HG03196 (cell line): ENCODE results near the gene ME1.
"Not testable (repeated sequence)": the region's sequence is repeated elsewhere in the genome, so short reads cannot be mapped to it uniquely, and the experiment has no call there.

ENCODE experiments used
- ATAC-seq: cut with Tn5 transposase; IDR thresholded peaks from one replicate; pipeline ENCODE4 v1.9.1; 2021; ENCODE audit not compliant: unreplicated experiment

Gene ME1

DNA sequence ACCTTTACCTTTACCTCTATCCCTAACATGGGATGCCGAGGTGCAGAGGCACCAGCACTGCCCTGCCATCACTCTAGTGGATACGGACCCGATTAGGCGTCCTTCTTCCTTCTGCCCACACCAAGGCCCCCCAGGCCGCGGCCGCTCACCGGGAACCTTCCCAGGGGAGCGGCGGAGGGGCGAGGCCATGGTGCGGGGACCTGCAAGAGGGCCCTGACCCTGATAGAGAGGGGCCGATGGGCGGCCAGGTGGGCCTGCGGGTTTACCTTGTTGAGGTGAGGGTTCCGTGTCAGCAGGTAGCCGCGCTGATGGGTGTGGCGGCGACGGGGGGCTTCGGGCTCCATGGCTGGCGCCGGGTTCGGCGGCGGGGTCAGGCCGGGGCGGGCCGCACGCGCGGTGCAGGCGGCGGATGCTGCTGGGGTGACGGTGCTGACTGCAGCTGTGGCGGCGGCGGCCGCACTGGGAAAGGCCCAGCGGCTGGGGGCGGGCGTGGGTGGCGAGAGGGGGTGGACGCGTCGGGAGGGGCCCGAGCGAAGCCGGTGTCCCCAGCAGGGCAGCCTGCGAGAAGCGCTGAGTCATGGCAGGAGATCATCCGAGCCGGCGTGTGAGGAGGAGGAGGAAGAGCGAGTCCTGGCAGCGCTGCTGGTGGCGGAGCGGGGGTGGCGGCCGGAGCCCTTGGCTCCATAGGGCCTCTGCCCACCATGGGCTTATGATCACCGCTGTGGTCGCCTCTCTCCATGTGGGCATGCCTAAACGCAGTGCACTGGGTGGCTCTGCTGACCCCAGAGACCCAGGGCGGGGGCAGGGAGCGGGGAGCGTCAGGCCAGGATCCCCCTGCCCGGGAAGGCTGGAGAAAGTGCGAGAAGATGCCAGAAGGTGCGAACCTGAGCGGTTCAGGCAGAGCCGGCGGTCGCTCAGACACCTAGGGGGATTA, at the start of gene ME1:
TSS of gene ME1 (minus strand) at position 441 of the 934 bp plus-strand sequence. CDS start at position 344, 97 bp downstream.
- ATAC-seq: peak; percentile 83

DNA sequence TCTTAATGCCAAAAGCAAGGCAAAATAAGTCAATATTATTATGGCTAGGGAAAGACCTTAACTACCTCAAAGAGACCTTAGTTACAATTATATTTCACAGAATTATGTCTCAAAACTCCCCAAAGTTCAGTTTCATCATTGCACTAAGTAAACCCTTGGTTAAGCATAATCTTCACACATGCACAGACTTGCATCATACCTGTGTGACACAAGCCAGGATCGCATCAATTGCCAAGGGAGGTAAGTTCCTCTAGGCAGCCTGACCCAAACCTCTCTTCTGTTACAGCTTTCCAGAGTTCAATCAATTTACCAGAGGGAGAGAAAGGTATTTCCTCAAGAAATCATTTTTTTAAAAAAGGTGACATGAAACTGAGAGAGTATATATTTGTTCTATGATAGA, 49.6 kb upstream of the ME1 start:
- no peak for ATAC-seq

DNA sequence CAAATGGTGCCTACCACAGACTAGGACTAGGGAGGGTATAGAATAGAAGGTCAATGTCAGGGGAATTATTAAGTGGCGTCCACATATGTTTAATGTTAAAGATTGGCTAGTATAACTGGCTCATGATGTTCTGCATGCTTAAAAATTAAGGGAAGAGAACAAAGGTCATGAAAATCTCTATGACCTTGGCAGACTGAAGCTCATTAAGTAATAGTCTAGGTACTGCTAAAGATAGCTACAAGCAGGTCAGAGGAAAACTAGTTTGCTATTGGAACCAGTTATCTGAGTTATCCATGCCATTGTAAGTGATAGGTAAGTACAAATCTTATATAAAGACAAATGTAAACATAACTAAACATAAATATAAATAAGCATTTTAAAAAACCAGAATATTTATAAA, 48.5 kb upstream of the ME1 start:
- no peak for ATAC-seq

DNA sequence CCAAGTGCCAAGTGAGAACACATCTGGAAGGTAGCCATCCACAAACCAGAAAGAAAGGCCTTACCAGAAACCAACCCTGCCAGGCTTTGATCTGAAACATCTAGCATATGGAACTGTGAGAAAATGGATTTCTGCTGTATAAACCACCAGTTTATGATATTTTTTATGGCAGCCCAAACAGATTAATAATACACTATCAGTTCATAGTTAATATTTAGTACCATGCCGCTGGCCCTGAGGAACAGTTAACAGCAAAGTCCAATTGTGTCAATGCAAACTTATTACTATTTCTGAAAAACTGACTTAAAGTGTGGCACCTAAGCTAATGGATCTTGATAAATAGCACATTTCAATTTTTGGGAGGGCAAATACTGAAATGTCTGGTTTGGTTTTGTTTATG, 46.1 kb upstream of the ME1 start:
- no peak for ATAC-seq

DNA sequence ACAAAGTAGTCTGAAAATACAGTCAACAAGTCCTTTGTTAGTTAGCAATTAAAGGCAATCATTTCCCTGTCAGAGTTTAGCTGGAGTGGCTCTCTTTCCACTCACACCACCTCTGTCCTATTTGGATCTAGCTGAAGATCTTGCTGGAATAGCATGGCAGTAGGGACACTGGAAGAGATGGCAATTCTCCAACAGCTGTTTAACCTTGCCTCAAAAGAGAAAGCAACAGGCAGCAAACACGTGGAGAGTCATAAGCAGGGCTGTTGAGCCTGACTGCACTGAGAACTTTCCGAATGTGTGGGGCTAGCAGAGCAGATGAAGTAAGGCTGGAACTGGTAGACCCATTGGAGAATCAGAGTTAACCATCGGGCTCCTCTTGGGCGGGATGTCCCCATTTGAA, 43.5 kb upstream of the ME1 start:
- ATAC-seq: no peak

DNA sequence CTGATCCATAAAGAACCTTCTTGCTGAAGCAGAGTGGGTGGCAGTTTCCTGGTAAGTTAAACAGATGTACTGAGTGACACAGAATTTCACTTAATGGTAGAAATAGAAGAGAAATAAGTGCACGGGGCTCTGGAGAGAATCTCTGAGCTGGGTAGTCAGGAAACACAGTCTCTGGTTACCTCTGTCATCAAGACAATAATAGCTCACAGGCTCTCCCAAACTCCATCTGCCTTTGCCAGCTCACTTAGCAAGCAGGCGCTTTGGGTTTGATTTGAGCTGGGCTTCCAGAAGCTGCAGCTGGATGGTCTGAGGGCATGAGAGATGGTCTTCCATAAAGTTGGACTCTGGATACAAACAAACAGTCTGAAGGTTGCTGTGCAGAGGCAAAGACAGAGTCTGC, 41.9 kb upstream of the ME1 start:
- ATAC-seq: no peak

DNA sequence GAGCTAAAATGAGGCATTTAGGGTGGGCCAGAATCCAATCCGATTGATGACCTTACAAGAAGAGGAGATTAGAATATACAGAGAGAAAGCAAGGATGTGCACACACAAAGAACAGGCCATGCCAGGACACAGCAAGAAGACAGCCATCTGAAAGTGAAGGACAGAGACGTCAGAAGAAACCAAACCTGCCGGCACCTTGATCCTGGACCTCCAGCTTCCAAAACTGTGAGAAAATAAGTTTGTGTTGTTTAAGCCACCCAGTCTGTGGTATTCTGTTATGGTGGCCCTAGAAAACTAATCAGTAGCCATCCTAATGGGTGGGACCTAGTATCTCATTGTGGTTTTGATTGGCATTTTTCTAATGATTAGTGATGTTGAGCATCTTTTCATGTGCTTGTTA, 39.7 kb upstream of the ME1 start:
- ATAC-seq: no peak

DNA sequence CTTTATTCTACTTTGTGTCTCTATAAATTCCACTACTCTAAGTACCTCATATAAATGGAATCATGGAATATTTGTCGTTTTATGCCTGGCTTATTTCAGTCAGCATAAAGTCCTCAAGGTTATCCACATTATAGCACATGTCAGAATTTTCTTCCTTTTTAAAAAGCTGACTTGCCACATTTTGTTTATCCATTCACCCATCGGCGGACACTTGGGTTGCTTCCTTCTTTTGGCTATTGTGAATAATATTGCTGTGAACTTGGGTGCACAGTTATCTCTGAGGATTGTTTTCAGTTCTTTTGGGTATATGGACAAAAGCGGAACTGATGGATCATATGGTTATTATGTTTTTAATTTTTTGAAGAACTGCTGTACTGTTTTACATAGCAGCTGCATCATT, 39.1 kb upstream of the ME1 start:
- ATAC-seq: no peak

DNA sequence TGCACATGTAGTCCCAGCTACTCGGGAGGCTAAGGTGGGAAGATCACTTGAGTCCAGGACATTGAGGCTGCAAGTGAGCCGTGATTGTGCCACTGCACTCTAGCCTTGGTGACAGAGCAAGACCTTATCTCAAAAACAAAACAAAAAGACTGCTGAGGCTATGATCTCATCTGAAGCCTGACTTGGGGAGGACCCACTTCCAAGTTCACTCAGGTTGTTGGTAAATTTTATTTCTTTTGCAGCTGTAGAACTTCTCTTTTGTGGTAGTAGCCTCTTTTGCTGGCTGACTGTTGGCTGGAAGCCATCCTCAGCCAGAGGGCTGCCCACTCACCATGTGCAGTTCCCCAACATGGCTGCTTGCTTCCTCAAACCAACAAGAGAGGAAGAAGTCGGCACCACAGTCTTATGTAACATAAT, 36.8 kb upstream of the ME1 start:
- no peak for ATAC-seq

DNA sequence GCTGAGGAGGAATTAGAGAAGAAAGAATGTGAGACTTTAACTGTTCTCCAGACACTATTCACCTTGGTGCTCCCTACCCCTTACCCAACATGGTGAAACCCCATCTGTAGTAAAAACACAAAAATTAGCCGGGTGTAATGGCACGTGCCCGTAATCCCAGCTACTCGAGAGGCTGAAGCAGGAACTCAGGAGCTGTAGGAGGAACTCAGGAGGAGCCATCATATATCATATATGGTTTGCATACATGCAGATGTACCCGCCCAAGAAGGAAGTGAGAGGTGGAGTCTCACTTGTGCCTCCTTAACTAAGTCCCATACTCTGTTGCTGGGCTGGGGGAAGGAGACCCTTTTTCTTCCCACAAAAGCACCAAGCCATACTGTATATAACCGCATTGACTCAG, 35.5 kb upstream of the ME1 start:
- ATAC-seq: no peak

DNA sequence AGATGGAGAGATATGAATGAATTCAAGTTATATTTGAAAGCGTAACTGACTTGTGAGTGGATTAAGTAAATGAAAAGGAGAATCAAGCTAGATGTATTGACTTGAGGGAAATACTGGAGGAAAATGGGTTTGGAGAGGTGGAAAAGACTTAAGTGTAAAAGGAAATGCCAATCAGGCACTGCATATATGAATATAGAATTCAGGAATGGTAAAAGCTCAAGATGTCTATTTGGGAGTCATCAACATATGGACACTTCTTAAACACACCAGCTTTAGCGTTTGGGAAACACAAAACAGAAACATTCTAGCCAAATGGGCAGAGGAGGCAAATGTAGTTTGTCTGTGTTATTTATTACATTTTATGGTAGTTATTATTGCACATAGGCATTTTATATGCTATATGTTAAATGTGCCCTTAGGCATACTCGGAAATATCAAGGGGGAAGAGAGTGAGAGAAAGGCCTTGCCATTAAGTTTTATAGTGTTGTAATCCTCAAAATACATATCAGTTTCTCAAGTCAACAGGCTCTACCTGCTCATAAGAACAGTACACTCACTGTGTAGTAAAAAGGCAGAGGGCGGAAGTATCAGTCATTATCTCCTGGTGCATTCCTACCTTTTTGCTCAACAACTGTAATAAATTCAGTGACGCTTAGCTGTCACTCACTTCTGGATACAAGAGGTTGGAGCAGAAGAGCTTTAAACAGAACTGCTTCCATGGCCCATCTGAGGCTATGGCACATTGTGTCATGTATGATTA, 33.7 kb upstream of the ME1 start:
- no peak for ATAC-seq

DNA sequence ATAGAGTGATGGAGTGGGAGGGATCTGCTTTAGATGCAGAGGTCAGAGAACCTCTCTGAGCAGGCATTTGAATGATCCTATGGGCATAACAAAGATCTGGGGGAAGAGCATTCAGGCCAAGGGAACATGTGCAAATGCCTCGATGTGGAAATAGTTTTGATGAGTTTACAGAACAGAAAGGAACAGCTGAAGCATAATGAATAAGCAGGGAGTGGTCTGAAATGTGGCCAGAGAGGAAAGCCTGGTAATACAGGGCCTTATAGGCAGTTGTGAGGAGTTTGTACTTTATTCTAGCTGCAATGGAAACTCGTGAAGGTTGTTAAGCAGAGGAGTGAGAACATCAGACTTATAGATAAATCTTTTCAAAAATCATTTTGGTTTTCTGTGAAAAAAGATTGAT, 33.0 kb upstream of the ME1 start:
- ATAC-seq: no peak

DNA sequence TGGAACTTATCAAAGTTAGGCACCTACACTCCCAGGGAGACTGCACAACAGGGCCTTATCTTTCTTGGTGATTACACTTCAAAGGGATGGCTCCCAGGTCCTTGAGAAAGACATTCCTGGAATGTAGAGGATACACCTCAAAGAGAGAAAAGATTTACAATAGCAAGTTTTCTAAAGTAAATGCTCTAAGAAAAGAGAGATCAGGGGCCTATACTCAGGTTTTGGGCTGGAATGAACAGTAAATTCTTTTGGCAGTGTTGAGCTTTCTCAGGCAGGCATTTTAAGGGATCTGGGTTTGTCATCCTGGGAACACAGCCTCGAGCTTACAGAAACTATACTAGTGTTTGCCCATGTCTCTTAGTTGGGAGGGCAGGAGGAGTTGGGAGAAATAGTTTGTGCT, 31.7 kb upstream of the ME1 start:
- no peak for ATAC-seq

DNA sequence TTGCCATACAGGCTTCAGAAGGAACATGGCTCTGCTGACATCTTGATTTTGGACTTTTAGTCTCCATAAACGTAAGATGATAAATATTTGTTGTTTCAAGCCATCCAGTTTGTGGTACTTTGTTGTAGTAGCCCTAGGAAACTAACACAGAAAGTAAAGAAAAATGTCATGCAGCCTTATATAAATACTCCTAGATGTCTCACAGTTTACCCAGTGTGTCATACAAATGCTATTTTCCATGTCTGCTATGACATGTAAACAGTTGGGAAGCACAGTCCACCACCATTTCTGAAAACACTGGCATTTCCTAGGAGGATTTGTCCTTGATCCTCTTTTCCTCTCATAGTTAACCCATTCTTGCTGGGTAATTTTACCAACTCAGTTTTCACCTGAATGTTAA, 30.6 kb upstream of the ME1 start:
- ATAC-seq: no peak

DNA sequence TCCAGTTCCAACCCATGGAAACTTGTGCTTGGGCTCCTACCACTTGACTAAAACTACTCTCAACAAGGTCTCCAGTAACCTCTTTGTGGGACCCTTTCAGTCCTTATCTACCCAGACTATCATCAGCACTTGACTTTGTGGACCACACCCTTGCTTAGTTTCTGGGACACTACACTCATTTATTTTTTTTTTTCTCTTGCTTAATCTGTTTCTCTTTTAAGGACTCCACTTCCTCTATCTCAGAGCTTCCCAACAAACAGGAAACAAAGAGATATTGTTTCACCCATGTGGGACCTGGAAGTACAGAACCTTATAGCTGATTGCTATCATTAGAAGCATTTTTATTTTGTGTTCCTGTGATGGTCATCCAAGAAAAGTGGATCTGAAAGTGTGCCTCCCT, 28.8 kb upstream of the ME1 start:
- no peak for ATAC-seq

DNA sequence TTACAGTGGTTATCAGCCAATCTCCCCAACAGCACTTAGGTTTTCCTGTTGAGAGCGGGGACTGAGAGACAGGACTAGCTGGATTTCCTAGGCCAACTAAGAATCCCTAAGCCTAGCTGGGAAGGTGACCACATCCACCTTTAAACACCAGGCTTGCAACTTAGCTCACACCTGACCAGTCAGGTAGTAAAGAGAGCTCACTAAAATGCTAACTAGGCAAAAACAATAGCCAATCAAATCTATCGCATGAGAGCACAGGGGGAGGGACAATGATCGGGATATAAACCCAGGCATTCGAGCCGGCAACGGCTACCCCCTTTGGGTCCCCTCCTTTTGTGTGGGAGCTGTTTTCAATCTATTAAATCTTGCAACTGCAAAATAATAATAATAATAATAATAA, 19.2 kb upstream of the ME1 start:
- not testable (repeated sequence) for ATAC-seq

DNA sequence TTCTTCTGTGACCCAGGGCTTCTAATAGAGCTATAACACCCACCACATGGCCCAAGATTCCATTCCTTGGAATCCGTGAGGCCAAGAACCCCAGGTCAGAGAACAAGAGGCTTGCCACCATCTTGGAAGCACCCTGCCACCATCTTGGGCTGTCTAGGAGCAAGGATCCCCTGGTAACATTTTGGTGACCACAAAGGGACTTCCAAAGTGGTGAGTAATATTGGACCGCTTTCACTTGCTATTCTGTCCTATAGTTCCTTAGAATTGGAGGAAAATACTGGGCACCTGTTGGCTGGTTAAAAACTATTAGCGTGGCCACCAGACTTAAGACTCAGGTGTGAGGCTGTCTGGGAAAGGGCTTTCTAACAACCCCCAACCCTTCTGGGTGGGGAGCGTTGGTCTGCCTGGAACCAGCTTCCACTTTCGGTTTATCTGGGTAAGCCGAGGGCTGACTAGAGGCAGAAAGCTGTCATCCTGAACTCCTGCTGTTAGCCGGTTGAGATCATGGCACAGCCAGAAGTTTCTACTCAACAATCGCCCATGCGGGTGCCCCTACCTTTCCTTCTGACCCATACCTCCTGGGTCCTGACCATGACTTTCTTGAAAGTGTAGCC, 13.3 kb upstream of the ME1 start:
- ATAC-seq: not testable (repeated sequence)

DNA sequence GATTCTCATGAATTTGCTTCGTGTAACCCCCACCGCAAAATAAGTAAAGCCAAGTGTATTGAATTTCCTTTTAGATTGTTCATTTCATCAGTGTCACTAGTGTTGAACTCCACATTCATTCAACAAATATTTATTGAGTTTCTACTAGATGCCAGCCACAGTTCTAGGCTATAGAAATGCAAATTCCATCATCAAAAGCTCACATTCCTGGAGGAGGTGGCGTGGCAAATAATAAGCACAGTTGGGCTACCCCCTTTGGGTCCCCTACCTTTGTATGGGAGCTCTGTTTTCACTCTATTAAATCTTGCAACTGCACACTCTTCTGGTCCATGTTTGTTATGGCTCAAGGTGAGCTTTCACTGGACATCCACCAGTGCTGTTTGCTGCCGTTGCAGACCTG, 12.7 kb upstream of the ME1 start:
- no peak for ATAC-seq

DNA sequence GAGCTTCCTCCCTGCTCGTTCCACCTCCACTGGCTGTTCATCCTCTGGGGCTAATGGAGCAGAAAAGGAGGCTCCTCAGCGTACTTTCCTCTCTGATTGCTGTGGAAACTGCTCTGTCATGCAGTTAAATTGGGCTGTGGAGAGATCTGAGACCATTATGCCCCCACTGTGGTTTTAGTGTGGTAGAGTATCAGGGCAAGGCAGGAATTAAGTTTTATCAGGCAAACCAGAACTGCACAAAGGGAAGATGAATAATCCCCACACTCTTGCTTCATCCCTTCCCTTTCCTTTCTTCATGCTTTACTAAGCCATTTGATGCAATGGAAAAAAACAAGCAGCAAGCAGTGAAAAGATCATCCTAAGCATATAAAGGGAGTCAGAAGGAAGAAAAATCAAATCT, 11.9 kb upstream of the ME1 start:
- ATAC-seq: no peak

DNA sequence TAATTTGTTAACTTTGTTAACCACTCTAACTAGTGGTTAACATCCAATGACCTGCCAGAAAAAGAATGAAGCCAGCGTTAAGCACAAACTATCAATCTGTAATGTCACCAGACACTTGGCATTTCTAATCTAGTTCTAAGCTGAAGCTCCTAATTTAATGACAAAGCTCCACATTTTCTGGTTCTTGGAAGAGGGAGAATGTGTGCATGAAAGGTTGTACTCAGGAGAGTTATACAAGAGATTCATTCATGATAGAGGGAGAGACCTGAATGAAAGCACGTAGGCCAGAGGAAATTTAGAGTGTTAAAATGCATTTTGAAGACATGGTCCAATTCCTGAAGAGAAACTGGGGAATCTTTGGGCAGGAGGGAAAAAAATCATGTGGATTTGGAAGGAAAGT, 8.3 kb upstream of the ME1 start:
- ATAC-seq: no peak

DNA sequence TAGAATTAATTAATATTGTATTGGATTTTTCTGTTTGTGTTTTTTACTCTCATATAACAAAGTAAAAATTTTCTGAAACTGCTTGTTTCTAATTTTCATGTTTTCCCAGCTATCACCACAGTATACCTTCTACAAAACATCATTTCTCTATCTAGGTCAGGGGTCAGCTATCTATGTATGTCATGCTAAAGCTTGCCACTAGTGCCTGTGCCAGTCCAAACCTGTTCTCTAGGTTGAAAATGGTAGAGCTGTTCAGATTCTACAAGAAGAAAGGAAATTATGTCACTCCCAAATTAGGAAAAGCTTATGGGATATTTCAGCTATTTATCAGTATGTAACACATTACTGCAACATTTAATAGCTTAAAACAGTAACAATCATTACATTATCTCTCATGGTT, 5.8 kb upstream of the ME1 start:
- no peak for ATAC-seq

DNA sequence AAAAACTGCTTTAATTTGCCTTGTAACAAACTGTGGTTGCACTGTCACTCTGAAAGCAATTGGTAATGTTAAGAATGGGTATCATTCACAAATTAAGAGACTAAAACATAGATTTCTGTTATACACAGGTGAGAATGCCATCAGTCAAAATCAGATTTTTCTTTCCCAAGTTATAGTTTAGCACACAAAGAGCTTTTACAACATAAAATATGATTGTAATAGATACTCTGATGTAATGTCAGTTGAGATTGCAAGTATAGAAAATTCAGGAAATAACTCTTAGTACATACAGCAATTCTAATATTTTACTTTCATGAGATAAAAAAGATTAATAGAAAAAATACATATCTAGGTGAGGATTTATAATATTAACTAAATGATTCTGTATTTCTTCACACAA, 2.3 kb upstream of the ME1 start:
- ATAC-seq: no peak
